PC-9 (cell line): ENCODE data around the gene PRKCH. TPM values are rescaled to one million over a fixed set of nuclear protein-coding genes. Genes with fewer than 3 reads are reported as not detected.

Experiments used
- BruUV-seq: library from RNA; stranded (reverse); fragments of 400-500 nt; replicated peaks from 2 replicates; lab custom pipeline; 2021; lab: Mats Ljungman, UMichigan
- CTCF ChIA-PET: fragments of 300-600 bp; sonication (Branson Sonifier 250); formaldehyde crosslinking; loops from one replicate; lab custom pipeline; 2022; ENCODE audit warnings: antibody characterized with exemption; lab: Charles Lee
- POLR2A ChIA-PET: fragments of 300-600 bp; sonication (Branson Sonifier 250); formaldehyde crosslinking; loops from one replicate; lab custom pipeline; 2022; ENCODE audit warnings: antibody characterized with exemption; ENCODE audit not compliant: unreplicated experiment; lab: Charles Lee
- DNase-seq, 2 experiments: peaks; one replicate each; pipeline versions ENCODE4 v3.0.0 to v3.0.0-alpha.2; 2015 to 2022; ENCODE audit warnings: mixed read lengths in 1 of 2
- H2AFZ ChIP-seq: fragments of 200-600 bp; sonication (generic); 2 replicates; pipeline ENCODE4 v1.8.1; 2017; ENCODE audit warnings: antibody characterized with exemption
- H3F3A ChIP-seq: fragments of 200-600 bp; sonication (generic); 2 replicates; pipeline ENCODE4 v1.8.1; 2017; ENCODE audit warnings: antibody characterized with exemption, mild to moderate bottlenecking, low read depth; ENCODE audit not compliant: insufficient read depth
- H3K27ac ChIP-seq: fragments of 200-600 bp; sonication (generic); 2 replicates; pipeline ENCODE4 v1.6.1; 2016; ENCODE audit warnings: mixed run types
- H3K27me3 ChIP-seq: fragments of 200-600 bp; sonication (generic); 2 replicates; pipeline ENCODE4 v1.6.1; 2016; ENCODE audit warnings: low read depth, mixed run types; ENCODE audit not compliant: insufficient read depth
- H3K36me3 ChIP-seq: fragments of 200-600 bp; sonication (generic); 2 replicates; pipeline ENCODE4 v1.6.1; 2016; ENCODE audit warnings: low read depth, mixed run types
- H3K4me1 ChIP-seq: fragments of 200-600 bp; sonication (generic); replicated peaks from 2 replicates; pipeline ENCODE4 v1.6.1; 2016; ENCODE audit warnings: mixed run types; ENCODE audit not compliant: insufficient read depth
- H3K4me2 ChIP-seq: fragments of 200-600 bp; sonication (generic); 2 replicates; pipeline ENCODE4 v1.6.1; 2017; ENCODE audit warnings: mixed run types
- H3K4me3 ChIP-seq: fragments of 200-600 bp; sonication (generic); 2 replicates; pipeline ENCODE4 v1.6.1; 2016; ENCODE audit warnings: mixed run types
- H3K79me2 ChIP-seq: fragments of 200-600 bp; sonication (generic); 2 replicates; pipeline ENCODE4 v1.6.1; 2017; ENCODE audit warnings: low read depth, mixed run types
- H3K9me2 ChIP-seq: fragments of 200-600 bp; sonication (generic); 2 replicates; pipeline ENCODE4 v1.8.1; 2017; ENCODE audit warnings: mild to moderate bottlenecking; ENCODE audit not compliant: insufficient read depth
- H3K9me3 ChIP-seq: fragments of 200-600 bp; sonication (generic); 2 replicates; pipeline ENCODE4 v1.8.1; 2016; ENCODE audit warnings: low read depth; ENCODE audit not compliant: insufficient read depth
- H4K20me1 ChIP-seq: fragments of 200-600 bp; sonication (generic); 2 replicates; pipeline ENCODE4 v1.8.1; 2017; ENCODE audit not compliant: insufficient read depth
- EZH2 ChIP-seq: fragments of 200-600 bp; sonication (generic); IDR thresholded peaks from 2 replicates; pipeline ENCODE4 v1.8.0; 2017; ENCODE audit warnings: antibody characterized with exemption, low read depth
- intact Hi-C: fragments of 100-400 bp; cut with micrococcal nuclease; formaldehyde crosslinking; loops from one replicate; pipeline ENCODE4 v1.10.0; 2022; ENCODE audit not compliant: unreplicated experiment
- total RNA-seq: library from RNA; stranded (reverse); gene quantifications from 2 replicates; pipeline ENCODE4 v1.2.3, GENCODE V29; 2021
- TF ChIP-seq, protein P1 (sequence below): fragments of 200-600 bp; sonication (generic); conservative IDR thresholded peaks from 2 replicates; pipeline ENCODE4 v1.6.1; 2017; ENCODE audit warnings: mixed run types, antibody characterized with exemption, mild to moderate bottlenecking, moderate library complexity

The PRKCH gene
- total RNA-seq, 1 experiment from 2014 or later: 32.4 TPM

DNA sequence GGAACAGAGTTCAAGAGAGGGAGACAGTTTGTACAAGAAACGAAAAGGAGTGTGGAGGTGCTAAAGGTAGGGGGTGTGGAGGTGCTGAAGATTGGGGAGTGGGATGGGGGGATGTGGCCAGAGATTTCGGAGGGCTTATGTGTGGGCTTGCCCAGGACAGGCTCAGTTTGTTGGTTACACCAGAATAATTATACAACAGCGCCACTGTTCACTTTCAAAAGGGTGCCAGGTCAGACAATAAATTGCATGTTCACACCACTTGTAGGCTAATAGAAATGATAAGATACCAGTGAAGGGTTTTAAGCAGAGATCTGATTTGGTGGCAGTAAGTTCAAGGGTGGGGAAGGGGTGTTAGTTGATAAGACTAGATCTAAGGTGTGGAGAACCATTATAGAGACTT is 75.3 kb downstream of the PRKCH start:
- POLR2A ChIA-PET: no interaction called here
- Histone ChIP-seq H3K79me2 (peaks cover 24% of the 10 kb centered on the region), H3K27ac (no peak overlapping the region), H3K9me2 (no peaks in the 10 kb centered on the region; the same call in 1 of the 2 replicates), H3F3A (no peaks in the 10 kb centered on the region), H3K36me3 (peaks cover 11% of the 10 kb centered on the region; the same call in 1 of the 2 replicates), H2AFZ (no peak overlapping the region), H3K4me2 (no peak overlapping the region), H3K4me3 (no peak overlapping the region), H3K27me3 (no peaks in the 10 kb centered on the region), H3K4me1 (no peaks in the 10 kb centered on the region), H4K20me1 (no peaks in the 10 kb centered on the region; the same call in 1 of the 2 replicates), H3K9me3 (no peaks in the 10 kb centered on the region)
- intact Hi-C loops: no loop called here
- no peak for DNase-seq
- BruUV-seq: no TSS peak
- TF ChIP-seq, protein P1, sequence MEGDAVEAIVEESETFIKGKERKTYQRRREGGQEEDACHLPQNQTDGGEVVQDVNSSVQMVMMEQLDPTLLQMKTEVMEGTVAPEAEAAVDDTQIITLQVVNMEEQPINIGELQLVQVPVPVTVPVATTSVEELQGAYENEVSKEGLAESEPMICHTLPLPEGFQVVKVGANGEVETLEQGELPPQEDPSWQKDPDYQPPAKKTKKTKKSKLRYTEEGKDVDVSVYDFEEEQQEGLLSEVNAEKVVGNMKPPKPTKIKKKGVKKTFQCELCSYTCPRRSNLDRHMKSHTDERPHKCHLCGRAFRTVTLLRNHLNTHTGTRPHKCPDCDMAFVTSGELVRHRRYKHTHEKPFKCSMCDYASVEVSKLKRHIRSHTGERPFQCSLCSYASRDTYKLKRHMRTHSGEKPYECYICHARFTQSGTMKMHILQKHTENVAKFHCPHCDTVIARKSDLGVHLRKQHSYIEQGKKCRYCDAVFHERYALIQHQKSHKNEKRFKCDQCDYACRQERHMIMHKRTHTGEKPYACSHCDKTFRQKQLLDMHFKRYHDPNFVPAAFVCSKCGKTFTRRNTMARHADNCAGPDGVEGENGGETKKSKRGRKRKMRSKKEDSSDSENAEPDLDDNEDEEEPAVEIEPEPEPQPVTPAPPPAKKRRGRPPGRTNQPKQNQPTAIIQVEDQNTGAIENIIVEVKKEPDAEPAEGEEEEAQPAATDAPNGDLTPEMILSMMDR: no peak
- no peak for TF ChIP-seq EZH2
- CTCF ChIA-PET: no interaction called here

DNA sequence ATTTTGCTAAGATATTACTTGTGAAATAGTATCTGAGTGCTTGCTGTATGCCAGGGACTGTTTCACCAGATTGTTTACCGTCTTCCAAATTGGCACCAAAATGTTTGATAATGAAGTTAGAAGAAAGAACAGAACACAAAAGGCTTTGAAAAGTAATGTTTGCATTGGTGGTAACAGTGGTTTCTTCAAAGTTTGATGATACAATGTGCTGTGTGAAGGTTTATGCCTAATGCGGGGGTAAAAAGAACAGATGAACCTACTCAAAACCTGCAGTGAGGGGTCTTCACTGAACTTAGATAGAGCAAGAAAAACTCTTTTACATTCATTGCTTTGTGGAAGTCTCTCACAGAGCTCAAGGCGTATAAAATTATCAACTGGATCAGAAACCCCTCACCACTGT is 76.2 kb downstream of the PRKCH start:
- ChIA-PET POLR2A (interaction anchor here (0.7 kb wide), 1 partner anchor 36 kb away, joined by 4 read pairs; no protein-coding TSS in a partner anchor), CTCF (no interaction called here)
- H3K79me2 ChIP-seq: peaks cover 15% of the 10 kb centered on the region
- no peaks in the 10 kb centered on the region; the same call in 1 of the 2 replicates for H3K9me2 ChIP-seq
- no peak overlapping the region for H2AFZ ChIP-seq
- H3K4me3 ChIP-seq: no peak overlapping the region
- H3K27me3 ChIP-seq: no peaks in the 10 kb centered on the region
- H3K27ac ChIP-seq: no peak overlapping the region
- BruUV-seq: no TSS peak
- intact Hi-C loops: no loop called here
- no peak overlapping the region for H3K4me2 ChIP-seq
- H3K4me1 ChIP-seq: no peaks in the 10 kb centered on the region
- no peak for TF ChIP-seq EZH2
- TF ChIP-seq, protein P1: no peak
- H4K20me1 ChIP-seq: no peaks in the 10 kb centered on the region; the same call in 1 of the 2 replicates
- H3K36me3 ChIP-seq: peaks cover 1% of the 10 kb centered on the region; the same call in 1 of the 2 replicates
- H3F3A ChIP-seq: no peaks in the 10 kb centered on the region
- no peak for DNase-seq
- no peaks in the 10 kb centered on the region for H3K9me3 ChIP-seq

DNA sequence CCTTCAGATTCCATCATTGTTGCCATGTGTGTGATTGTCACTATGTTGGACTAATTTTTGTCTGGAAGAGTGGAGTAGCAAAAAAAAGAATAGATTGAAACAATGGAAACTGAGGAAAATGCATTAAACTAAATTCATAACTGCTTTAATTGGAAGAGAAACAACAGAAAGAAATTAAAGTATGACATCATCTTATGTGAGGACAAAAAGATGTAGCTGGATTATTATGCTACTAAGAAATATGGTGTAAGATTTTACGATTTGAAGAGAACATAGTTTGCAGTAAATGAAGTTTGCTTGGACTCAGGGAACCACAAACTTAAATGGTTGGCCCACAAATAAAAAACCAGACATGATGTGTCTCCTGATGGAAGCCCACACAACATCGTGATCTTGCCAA is 76.8 kb downstream of the PRKCH start:
- DNase-seq: no peak
- BruUV-seq: no TSS peak
- H3K9me2 ChIP-seq: no peaks in the 10 kb centered on the region; the same call in 1 of the 2 replicates
- H3K4me3 ChIP-seq: no peak overlapping the region
- no peak for TF ChIP-seq EZH2
- TF ChIP-seq, protein P1: no peak
- no peaks in the 10 kb centered on the region for H3K4me1 ChIP-seq
- no peak overlapping the region for H3K27ac ChIP-seq
- H3K27me3 ChIP-seq: no peaks in the 10 kb centered on the region
- H3K4me2 ChIP-seq: no peak overlapping the region
- H3F3A ChIP-seq: no peaks in the 10 kb centered on the region
- no peaks in the 10 kb centered on the region; the same call in 1 of the 2 replicates for H3K36me3 ChIP-seq
- no peaks in the 10 kb centered on the region for H3K9me3 ChIP-seq
- ChIA-PET CTCF (no interaction called here), POLR2A (interaction anchor here (0.7 kb wide), 1 partner anchor 35 kb away, joined by 4 read pairs; no protein-coding TSS in a partner anchor)
- no peak overlapping the region for H2AFZ ChIP-seq
- no peaks in the 10 kb centered on the region; the same call in 1 of the 2 replicates for H4K20me1 ChIP-seq
- H3K79me2 ChIP-seq: peaks cover 11% of the 10 kb centered on the region
- intact Hi-C loops: no loop called here
